K562 treated with DMSO at 1 percent for 4 hours (cell line): ENCODE measurements around the gene NOD2. TPM values are rescaled to one million over a fixed set of nuclear protein-coding genes. Genes with fewer than 3 reads are reported as not detected.

Source experiments
- total RNA-seq: library from RNA; unstranded; fragments of 300-600 nt; gene quantifications from 2 replicates; pipeline ENCODE4 v1.2.3, GENCODE V29; 2022; ENCODE audit not compliant: insufficient read depth

NOD2 gene
- not detected in 2 replicates for total RNA-seq

GRCh38 chr16:50692999-50693781 lies at the start of gene NOD2:
Gene NOD2, plus strand, starts transcription at chr16:50693606. Its CDS starts 5,890 bp downstream, at chr16:50699496.

GRCh38 chr16:50681021-50681885 lies 12.2 kb upstream of the NOD2 start, which contains the start of gene SNX20:
Gene SNX20, minus strand, starts transcription at chr16:50681312. Its CDS starts 3,786 bp downstream, at chr16:50677526.

GRCh38 chr16:50741781-50742575 lies 48.6 kb downstream of the NOD2 start, which contains the start of gene CYLD:
Gene CYLD, plus strand, starts transcription at chr16:50742086. Its CDS starts 7,613 bp downstream, at chr16:50749699.

Other genes with a start within 250 kb of the NOD2 start
- 0.04 TPM in 1 of 2 replicates, not detected in the other for gene NKD1, start 145.2 kb upstream of the NOD2 start, total RNA-seq
- not detected in 2 replicates for gene SNX20, start 12.3 kb upstream of the NOD2 start, total RNA-seq
- gene CYLD, start 48.5 kb downstream of the NOD2 start, total RNA-seq, result 6.4 and 8.4 TPM in 2 replicates